H54 (cell line): ENCODE measurements around the gene FRMD4A.

Experiments used
- DNase-seq: peaks from one replicate; pipeline ENCODE4 v3.0.0; 2011; ENCODE audit warnings: low spot score, mixed read lengths; ENCODE audit not compliant: insufficient read length
- FAIRE-seq: peaks from 3 replicates; lab custom pipeline; 2011; peaks lifted over from hg19 to GRCh38; lab: Jason Lieb, UNC
- POLR2A ChIP-seq: IDR thresholded peaks from 2 replicates; pipeline ENCODE4 v1.6.1; 2011; ENCODE audit warnings: low read depth, mild to moderate bottlenecking, low read length

Gene FRMD4A

GRCh38 chr10:13634207-13634606 is 696.5 kb downstream of the FRMD4A start:
- FAIRE-seq (no peak), DNase-seq (no peak)
- no peak for TF ChIP-seq POLR2A

GRCh38 chr10:13633689-13634088 is 697.0 kb downstream of the FRMD4A start:
- DNase-seq (no peak), FAIRE-seq (no peak)
- no peak for TF ChIP-seq POLR2A

- FAIRE-seq (no peak), DNase-seq (no peak)
- no peak for TF ChIP-seq POLR2A
Observed at GRCh38 chr10:13632884-13633440, 697.8 kb downstream of the FRMD4A start.

GRCh38 chr10:13632440-13632839 is 698.3 kb downstream of the FRMD4A start:
- TF ChIP-seq POLR2A = no peak

GRCh38 chr10:13631594-13631993 is 699.1 kb downstream of the FRMD4A start:
- FAIRE-seq (no peak), DNase-seq (no peak)
- no peak for TF ChIP-seq POLR2A

More at GRCh38 chr10:13632440-13632839, 698.3 kb downstream of the FRMD4A start:
- no peak for FAIRE-seq
- no peak for DNase-seq

- no peak for TF ChIP-seq POLR2A
- DNase-seq (no peak), FAIRE-seq (no peak)
Observed at GRCh38 chr10:13630231-13630630, 700.5 kb downstream of the FRMD4A start.

GRCh38 chr10:13629116-13629515 is 701.6 kb downstream of the FRMD4A start:
- no peak for FAIRE-seq
- TF ChIP-seq POLR2A = no peak
- DNase-seq = no peak

- no peak for DNase-seq
- TF ChIP-seq POLR2A = no peak
- no peak for FAIRE-seq
Observed at GRCh38 chr10:13628661-13629060, 702.1 kb downstream of the FRMD4A start.

- DNase-seq = no peak
- TF ChIP-seq POLR2A = no peak
- FAIRE-seq = no peak
Observed at GRCh38 chr10:13627459-13628310, 703.0 kb downstream of the FRMD4A start.

GRCh38 chr10:13624630-13625029 is 706.1 kb downstream of the FRMD4A start:
- no peak for TF ChIP-seq POLR2A
- DNase-seq = no peak
- FAIRE-seq = no peak

GRCh38 chr10:13621931-13622330 is 708.8 kb downstream of the FRMD4A start:
- no peak for FAIRE-seq
- TF ChIP-seq POLR2A = no peak
- no peak for DNase-seq

GRCh38 chr10:13617116-13617515 is 713.6 kb downstream of the FRMD4A start:
- FAIRE-seq (peak; percentile 27), DNase-seq (no peak)
- no peak for TF ChIP-seq POLR2A

- peak; percentile 27 for FAIRE-seq
- DNase-seq = no peak
- no peak for TF ChIP-seq POLR2A
Observed at GRCh38 chr10:13615650-13616300, 714.9 kb downstream of the FRMD4A start.
